Measurements from ENCODE around the gene GPC5.

GPC5 gene

DNA sequence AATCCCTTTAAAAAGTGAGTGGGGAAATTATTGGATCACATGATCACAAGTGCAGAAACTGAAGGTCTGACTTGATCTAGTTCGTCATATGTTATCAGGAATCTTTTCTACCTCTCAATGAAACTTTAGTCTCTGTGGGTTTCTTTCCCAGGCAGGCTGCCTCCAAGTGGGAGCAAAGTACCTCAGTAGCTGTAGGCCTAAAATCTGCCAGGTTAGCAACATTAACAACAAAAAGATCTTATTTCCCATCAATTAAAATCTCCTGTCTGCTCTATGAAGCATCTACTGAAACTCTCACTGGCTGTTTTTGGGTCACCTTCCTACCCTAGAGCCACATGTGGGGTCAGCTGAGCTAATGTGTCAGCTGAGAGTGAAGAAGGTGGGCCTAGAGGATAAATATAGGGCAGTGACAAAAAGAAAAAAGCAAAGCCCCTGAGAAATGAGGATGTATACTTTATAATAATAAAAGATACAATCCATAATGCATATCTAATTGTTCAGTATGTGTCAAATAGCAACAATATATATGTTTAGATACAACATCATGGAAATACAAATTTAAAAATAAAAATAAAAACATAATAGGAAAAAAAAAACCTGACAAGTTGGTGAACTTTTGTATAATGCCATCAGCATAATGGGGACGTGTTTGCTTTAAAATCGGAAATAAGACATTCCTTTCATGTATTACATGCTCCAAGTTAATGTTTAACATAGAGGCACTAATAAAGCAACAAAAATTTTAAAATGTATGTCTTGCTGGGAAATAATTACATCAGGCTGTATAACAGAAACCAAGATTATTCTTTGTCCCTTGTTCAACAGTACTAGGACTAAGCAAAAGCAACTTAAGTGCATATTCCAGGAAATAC, 141.1 kb downstream of the GPC5 start:
- no peak overlapping the region for H3K4me3 ChIP-seq (ENCODE audit: insufficient read length, low read depth)
- no peaks in the 10 kb centered on the region for H3K9me3 ChIP-seq (ENCODE audit: insufficient read depth, low read length)
- H3K4me1 ChIP-seq (ENCODE audit: insufficient read depth, insufficient read length), result no peaks in the 10 kb centered on the region
- TF ChIP-seq ZNF274 (IDR thresholded peaks at IDR 0.05; ENCODE audit: low read depth, low read length) (no peak), YY1 (IDR thresholded peaks at IDR 0.05; ENCODE audit: insufficient read depth, insufficient read length) (no peak), SUZ12 (IDR thresholded peaks at IDR 0.05; ENCODE audit: extremely low read depth, insufficient read depth, insufficient read length) (no peak)
- no peaks in the 10 kb centered on the region for H3K36me3 ChIP-seq (ENCODE audit: insufficient read depth, insufficient read length, low read length)
- DNase-seq (ENCODE audit: low read depth, low spot score), result no peak
- H3K9ac ChIP-seq (ENCODE audit: insufficient read length, low read depth), result no peak overlapping the region
- H3K27me3 ChIP-seq (ENCODE audit: insufficient read depth, insufficient read length), result no peaks in the 10 kb centered on the region

DNA sequence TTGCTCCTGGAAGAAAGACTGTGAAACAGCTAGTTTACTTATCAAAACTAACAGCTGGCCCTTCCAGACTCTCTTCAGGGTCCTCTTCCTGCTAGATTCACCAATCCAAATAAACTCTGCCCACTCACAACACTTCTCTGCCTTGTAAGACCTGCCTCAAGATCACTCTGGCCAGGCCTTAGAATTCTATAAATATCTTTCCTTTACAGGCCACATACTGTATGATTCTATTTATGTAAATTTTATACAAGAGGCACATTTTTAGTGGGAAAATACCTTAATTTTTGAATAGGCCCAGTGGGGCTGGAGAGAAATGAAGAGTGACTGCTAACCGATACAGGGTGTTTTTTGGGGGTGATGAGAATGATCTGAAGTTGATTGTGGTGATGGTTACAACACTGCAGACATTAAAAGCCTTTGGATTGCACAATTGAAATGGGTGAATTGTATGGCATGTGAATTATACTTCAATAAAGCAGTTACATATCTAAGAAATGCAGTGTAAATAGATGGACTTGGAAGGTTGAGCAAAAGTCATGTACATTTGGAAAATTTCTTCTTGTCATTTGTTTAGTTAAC, 141.8 kb downstream of the GPC5 start:
- Histone ChIP-seq H3K4me1 (ENCODE audit: insufficient read depth, insufficient read length) (no peaks in the 10 kb centered on the region), H3K36me3 (ENCODE audit: insufficient read depth, insufficient read length, low read length) (no peaks in the 10 kb centered on the region), H3K9me3 (ENCODE audit: insufficient read depth, low read length) (no peaks in the 10 kb centered on the region), H3K4me3 (ENCODE audit: insufficient read length, low read depth) (no peak overlapping the region), H3K9ac (ENCODE audit: insufficient read length, low read depth) (no peak overlapping the region), H3K27me3 (ENCODE audit: insufficient read depth, insufficient read length) (no peaks in the 10 kb centered on the region)
- no peak for DNase-seq (ENCODE audit: low read depth, low spot score)
- TF ChIP-seq SUZ12 (IDR thresholded peaks at IDR 0.05; ENCODE audit: extremely low read depth, insufficient read depth, insufficient read length) (no peak), YY1 (IDR thresholded peaks at IDR 0.05; ENCODE audit: insufficient read depth, insufficient read length) (no peak), ZNF274 (IDR thresholded peaks at IDR 0.05; ENCODE audit: low read depth, low read length) (no peak)

DNA sequence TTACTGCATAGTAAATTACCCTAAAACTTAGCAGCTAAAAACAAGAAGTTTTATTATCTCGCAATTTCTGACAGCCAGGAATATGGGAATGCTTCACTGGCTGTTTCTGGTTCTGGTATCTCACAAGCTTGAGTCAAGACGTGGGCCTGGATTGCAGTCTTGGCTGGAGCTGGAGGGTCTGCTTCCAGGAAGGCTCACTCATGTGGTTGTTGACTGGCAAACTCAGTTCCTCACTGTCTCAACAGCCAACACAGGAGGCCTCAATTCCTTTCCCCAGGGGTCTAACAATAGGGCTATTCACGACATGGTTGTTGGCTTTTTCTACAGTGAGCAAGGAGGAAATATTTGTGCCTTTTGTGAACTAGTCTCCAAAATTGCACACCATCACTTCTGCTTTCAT, 146.3 kb downstream of the GPC5 start:
- no peaks in the 10 kb centered on the region for H3K9me3 ChIP-seq (ENCODE audit: insufficient read depth, low read length)
- peak; percentile 16 for DNase-seq (ENCODE audit: low read depth, low spot score)
- no peak overlapping the region for H3K4me3 ChIP-seq (ENCODE audit: insufficient read length, low read depth)
- H3K9ac ChIP-seq (ENCODE audit: insufficient read length, low read depth), result no peak overlapping the region
- no peaks in the 10 kb centered on the region for H3K4me1 ChIP-seq (ENCODE audit: insufficient read depth, insufficient read length)
- H3K36me3 ChIP-seq (ENCODE audit: insufficient read depth, insufficient read length, low read length), result no peaks in the 10 kb centered on the region
- H3K27me3 ChIP-seq (ENCODE audit: insufficient read depth, insufficient read length), result no peaks in the 10 kb centered on the region
- TF ChIP-seq ZNF274 (IDR thresholded peaks at IDR 0.05; ENCODE audit: low read depth, low read length) (no peak), SUZ12 (IDR thresholded peaks at IDR 0.05; ENCODE audit: extremely low read depth, insufficient read depth, insufficient read length) (no peak), YY1 (IDR thresholded peaks at IDR 0.05; ENCODE audit: insufficient read depth, insufficient read length) (no peak)

DNA sequence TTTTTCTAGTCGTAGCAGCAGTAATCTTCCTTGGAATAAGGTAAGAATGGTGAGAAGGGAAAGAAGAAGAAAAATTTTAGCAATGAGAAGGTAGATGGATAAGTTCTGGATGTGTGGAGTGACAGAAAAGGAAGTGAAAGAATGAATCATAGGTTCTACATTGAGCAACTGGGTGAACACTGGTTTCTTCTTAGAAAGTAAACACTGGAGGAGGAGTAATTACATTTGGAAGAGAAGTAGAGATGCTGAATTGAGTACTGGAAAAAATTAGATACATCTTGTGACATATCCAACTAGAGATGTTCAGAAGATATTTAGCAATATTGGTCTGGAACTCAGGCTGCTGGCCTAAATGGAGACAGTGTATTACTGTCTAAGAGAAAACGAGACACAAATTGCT, 148.5 kb downstream of the GPC5 start:
- no peak overlapping the region for H3K4me3 ChIP-seq (ENCODE audit: insufficient read length, low read depth)
- H3K9me3 ChIP-seq (ENCODE audit: insufficient read depth, low read length), result no peaks in the 10 kb centered on the region
- no peaks in the 10 kb centered on the region for H3K36me3 ChIP-seq (ENCODE audit: insufficient read depth, insufficient read length, low read length)
- no peak for DNase-seq (ENCODE audit: low read depth, low spot score)
- no peak for TF ChIP-seq YY1 (IDR thresholded peaks at IDR 0.05; ENCODE audit: insufficient read depth, insufficient read length)
- no peak for TF ChIP-seq SUZ12 (IDR thresholded peaks at IDR 0.05; ENCODE audit: extremely low read depth, insufficient read depth, insufficient read length)
- TF ChIP-seq ZNF274 (IDR thresholded peaks at IDR 0.05; ENCODE audit: low read depth, low read length), result no peak
- H3K4me1 ChIP-seq (ENCODE audit: insufficient read depth, insufficient read length), result no peaks in the 10 kb centered on the region
- no peaks in the 10 kb centered on the region for H3K27me3 ChIP-seq (ENCODE audit: insufficient read depth, insufficient read length)
- no peak overlapping the region for H3K9ac ChIP-seq (ENCODE audit: insufficient read length, low read depth)

DNA sequence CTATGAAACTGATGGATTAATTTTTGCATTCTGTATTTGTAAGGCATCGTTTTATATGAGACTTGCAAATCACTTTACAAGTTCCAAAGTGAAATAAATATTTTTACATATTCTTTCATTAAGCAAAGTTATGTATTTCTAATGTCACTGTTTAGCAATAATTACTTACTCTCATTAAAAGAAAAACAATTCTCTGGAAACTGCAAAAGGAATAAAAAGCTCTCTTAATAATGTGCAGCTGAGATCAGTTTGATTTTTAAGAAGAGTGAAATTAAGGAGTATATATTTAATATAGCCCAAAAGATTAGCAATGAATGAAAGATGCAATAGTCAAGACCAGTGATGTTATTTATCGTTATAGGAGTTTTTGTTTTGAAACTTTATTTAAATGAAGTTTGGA, 155.2 kb downstream of the GPC5 start:
- H3K9me3 ChIP-seq (ENCODE audit: insufficient read depth, low read length), result no peaks in the 10 kb centered on the region
- no peaks in the 10 kb centered on the region for H3K27me3 ChIP-seq (ENCODE audit: insufficient read depth, insufficient read length)
- no peak for DNase-seq (ENCODE audit: low read depth, low spot score)
- H3K9ac ChIP-seq (ENCODE audit: insufficient read length, low read depth), result no peak overlapping the region
- no peaks in the 10 kb centered on the region for H3K36me3 ChIP-seq (ENCODE audit: insufficient read depth, insufficient read length, low read length)
- H3K4me3 ChIP-seq (ENCODE audit: insufficient read length, low read depth), result no peak overlapping the region
- TF ChIP-seq ZNF274 (IDR thresholded peaks at IDR 0.05; ENCODE audit: low read depth, low read length) (no peak), YY1 (IDR thresholded peaks at IDR 0.05; ENCODE audit: insufficient read depth, insufficient read length) (no peak), SUZ12 (IDR thresholded peaks at IDR 0.05; ENCODE audit: extremely low read depth, insufficient read depth, insufficient read length) (no peak)
- H3K4me1 ChIP-seq (ENCODE audit: insufficient read depth, insufficient read length), result no peaks in the 10 kb centered on the region

DNA sequence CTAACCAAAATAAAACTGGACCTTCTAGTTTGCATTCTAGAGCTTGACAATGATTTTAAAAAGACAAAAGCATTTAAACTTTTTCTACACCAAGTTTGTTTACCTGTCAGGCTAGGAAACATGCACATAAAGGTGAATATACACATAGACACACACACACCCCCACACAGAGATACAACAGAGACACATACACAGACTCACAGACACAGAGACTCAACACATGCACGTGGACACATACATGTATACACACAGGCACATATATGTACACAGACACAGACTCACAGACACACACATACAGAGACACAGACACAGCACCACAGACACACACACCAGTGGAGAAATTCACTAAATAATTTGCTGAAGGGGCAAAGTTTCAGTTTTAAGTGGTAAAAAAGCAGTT, 155.7 kb downstream of the GPC5 start:
- H3K4me3 ChIP-seq (ENCODE audit: insufficient read length, low read depth), result no peak overlapping the region
- TF ChIP-seq SUZ12 (IDR thresholded peaks at IDR 0.05; ENCODE audit: extremely low read depth, insufficient read depth, insufficient read length) (no peak), YY1 (IDR thresholded peaks at IDR 0.05; ENCODE audit: insufficient read depth, insufficient read length) (no peak), ZNF274 (IDR thresholded peaks at IDR 0.05; ENCODE audit: low read depth, low read length) (no peak)
- no peaks in the 10 kb centered on the region for H3K4me1 ChIP-seq (ENCODE audit: insufficient read depth, insufficient read length)
- no peak overlapping the region for H3K9ac ChIP-seq (ENCODE audit: insufficient read length, low read depth)
- DNase-seq (ENCODE audit: low read depth, low spot score), result no peak
- no peaks in the 10 kb centered on the region for H3K27me3 ChIP-seq (ENCODE audit: insufficient read depth, insufficient read length)
- H3K9me3 ChIP-seq (ENCODE audit: insufficient read depth, low read length), result no peaks in the 10 kb centered on the region
- H3K36me3 ChIP-seq (ENCODE audit: insufficient read depth, insufficient read length, low read length), result no peaks in the 10 kb centered on the region

DNA sequence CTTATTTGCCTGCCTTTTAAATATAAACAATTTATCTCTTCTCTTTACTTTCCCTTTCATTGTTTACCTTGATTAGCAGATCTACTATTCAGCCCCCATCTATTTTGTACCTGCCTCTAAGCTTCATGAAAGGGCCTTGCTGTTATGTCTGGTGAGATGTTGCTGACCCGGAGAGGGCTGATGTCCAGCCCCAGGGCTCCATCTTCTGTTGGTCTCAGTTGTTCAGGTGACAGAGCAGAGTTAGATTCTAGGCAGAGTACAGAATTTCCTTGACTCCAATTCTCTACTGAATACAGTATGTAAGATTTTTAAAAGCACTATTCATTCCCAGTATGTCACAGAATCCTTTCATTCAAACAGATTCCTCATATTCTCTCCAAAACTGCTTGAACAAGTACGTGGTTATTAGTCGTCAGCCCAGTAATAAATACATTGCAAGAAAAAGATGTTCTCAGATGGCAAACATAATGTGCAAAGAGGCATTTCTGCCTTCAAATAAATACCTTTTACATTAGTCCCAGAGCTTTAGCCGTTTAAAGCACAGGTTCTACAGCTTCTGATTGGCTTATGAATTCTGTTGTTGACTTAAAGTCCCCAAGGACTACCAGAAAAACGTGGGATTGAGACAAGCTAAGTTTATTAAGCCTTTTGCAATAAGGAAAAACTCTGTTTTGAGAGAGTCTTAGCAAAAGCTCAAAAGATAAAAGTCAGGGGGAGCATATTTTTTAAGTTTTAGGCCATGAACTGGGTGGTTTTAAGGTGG, 159.1 kb downstream of the GPC5 start:
- TF ChIP-seq ZNF274 (IDR thresholded peaks at IDR 0.05; ENCODE audit: low read depth, low read length) (no peak), SUZ12 (IDR thresholded peaks at IDR 0.05; ENCODE audit: extremely low read depth, insufficient read depth, insufficient read length) (no peak), YY1 (IDR thresholded peaks at IDR 0.05; ENCODE audit: insufficient read depth, insufficient read length) (no peak)
- H3K9me3 ChIP-seq (ENCODE audit: insufficient read depth, low read length), result no peaks in the 10 kb centered on the region
- no peak for DNase-seq (ENCODE audit: low read depth, low spot score)
- no peaks in the 10 kb centered on the region for H3K4me1 ChIP-seq (ENCODE audit: insufficient read depth, insufficient read length)
- H3K9ac ChIP-seq (ENCODE audit: insufficient read length, low read depth), result no peak overlapping the region
- H3K27me3 ChIP-seq (ENCODE audit: insufficient read depth, insufficient read length), result no peaks in the 10 kb centered on the region
- H3K36me3 ChIP-seq (ENCODE audit: insufficient read depth, insufficient read length, low read length), result no peaks in the 10 kb centered on the region
- H3K4me3 ChIP-seq (ENCODE audit: insufficient read length, low read depth), result no peak overlapping the region
